Inflammatory macrophage treated with lipopolysaccharide for 1 hour (primary cell): ENCODE results near the gene TEDC1.

ENCODE experiments used
- DNase-seq, 2 donors: peaks; one replicate each; pipeline ENCODE4 v3.0.0-alpha.2; 2020 to 2022

TEDC1 gene, protein sequence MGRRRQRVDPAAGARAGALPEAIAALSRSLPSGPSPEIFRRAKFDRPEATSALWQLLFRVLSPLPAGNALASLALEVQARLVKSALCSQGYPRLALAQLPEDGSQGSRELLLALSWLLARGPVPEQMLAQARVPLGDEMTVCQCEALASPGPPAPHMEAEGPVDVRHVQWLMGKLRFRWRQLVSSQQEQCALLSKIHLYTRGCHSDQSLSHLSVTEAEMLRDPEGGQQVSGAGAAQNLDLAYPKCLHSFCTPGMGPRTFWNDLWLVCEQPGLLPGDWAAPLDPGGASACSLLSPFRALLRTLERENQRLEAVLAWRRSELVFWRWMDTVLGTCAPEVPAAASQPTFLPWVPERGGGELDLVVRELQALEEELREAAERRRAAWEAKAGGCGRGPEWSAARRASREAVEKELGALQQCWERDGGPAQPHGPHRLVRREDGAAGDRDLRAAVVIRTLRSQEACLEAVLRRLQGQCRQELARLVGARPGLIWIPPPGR

DNA sequence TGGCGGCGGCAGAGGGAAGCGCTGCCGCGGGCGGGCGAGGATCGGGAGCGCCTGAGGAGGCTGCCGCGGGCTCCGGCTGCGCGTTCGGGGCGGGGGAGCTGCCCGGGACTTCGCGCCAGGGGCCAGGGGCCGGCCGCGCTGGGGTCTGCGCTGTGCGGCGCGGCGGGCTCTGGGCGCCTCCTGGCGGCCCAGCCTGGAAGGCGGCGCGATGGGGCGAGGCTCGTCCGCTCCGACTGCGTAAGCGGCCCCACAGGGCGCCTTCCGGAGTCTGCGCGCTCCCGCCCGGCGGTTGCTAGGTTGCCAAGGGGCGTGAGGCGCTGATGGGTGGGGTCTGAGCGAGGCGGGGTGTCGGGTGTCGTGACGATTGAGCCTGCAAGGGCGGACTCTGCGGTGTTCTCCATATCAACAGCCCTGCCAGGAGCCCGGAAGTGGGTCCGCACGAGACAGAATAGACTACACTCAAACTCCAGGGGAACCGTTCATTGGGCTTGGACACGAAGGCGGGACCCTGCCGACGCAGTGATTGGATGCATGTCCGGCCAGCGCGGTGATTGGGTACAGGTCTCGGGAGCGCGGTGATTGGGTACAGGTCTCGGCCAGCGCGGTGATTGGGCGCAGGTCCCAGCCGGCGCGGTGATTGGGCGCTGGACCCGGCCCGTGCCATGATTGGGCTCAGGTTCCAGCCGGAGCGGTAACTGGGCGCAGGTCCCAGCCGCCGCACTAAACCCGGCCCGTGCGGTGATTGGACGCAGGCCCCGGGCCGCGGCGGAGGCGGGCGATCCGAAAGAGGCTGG is at the start of gene TEDC1:
TSS of gene TEDC1 (plus strand) at position 675 of the 794 bp plus-strand sequence. CDS start 130 bp downstream, outside the sequence.
- DNase-seq: peak; percentile 99 to 100

DNA sequence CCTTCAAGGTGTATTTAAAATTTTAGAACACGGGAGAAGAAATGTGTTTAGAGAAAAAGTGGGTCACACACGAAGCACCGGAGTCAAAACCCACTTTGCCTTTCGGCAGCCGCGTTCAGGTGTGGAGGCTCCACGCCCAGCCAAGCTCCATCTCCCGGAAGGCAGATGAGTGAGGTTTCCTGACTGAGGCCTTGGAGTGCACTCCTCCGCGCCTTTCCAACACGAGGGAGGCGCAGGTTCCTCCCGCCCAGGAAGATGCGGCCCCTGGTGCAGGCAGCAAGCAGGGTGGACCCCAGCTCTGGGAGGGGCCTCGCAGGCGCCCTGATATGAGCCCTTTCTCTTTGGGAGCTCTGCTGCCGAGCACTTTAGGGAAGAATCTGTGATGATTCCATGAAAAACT is 48.9 kb upstream of the TEDC1 start:
- DNase-seq: no peak

DNA sequence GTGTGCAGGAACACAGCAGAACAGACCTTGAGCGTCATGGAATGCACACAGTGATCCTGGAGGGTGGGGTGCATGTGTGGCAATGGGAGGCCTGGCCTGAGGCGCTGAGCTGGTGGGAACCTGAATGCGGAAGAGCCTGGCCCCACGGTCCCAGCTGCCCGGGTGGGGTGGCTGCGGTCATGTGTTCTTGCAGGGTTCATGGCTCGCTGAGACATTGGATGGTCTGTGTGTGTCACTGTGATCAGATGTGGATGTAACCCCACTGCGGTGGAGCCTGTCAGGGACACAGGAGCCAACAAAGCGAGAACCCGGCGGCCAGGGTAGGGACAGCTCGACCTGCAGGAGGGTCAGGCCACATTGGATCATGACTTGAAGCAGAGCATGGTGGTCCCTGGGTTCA is 48.2 kb upstream of the TEDC1 start:
- no peak for DNase-seq

DNA sequence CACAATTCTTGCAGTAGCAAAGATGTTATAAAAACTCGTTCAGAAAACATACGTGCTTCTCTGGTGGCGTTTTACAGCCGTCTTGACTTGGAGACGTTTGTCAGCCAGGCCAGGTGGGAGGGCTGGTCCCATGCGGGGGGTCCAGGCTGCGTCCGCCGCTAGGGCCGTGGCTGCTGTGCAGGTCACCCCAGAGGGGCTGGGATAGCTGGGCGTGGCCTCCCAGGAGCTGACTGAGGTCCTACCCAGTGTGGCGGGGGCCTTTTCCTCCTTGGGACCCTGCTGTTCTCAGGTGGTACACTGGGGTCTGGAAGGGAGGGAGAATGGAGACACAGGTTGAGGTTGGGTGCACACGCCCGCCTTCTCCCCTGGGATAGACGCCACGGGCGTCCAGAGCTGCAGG is 46.2 kb upstream of the TEDC1 start:
- DNase-seq: no peak

DNA sequence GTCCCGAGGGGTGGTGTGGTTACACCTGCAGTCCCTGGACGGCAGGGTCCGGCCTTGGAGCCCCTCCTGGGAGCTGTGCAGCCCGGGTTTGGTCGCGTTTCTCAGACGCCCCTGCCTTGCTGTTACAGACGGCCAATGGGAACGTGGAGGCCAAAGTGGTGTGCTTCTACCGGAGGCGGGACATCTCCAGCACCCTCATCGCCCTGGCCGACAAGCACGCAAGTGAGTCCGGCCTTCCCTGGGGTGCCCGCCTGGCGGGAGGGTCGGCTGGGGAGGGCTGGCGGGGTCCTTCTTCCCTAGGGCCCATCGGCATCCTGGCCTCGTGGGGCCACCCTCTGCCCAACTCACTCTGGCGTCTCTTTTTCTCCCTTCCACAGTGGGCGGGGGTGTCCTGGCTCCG is 45.8 kb upstream of the TEDC1 start:
- no peak for DNase-seq

DNA sequence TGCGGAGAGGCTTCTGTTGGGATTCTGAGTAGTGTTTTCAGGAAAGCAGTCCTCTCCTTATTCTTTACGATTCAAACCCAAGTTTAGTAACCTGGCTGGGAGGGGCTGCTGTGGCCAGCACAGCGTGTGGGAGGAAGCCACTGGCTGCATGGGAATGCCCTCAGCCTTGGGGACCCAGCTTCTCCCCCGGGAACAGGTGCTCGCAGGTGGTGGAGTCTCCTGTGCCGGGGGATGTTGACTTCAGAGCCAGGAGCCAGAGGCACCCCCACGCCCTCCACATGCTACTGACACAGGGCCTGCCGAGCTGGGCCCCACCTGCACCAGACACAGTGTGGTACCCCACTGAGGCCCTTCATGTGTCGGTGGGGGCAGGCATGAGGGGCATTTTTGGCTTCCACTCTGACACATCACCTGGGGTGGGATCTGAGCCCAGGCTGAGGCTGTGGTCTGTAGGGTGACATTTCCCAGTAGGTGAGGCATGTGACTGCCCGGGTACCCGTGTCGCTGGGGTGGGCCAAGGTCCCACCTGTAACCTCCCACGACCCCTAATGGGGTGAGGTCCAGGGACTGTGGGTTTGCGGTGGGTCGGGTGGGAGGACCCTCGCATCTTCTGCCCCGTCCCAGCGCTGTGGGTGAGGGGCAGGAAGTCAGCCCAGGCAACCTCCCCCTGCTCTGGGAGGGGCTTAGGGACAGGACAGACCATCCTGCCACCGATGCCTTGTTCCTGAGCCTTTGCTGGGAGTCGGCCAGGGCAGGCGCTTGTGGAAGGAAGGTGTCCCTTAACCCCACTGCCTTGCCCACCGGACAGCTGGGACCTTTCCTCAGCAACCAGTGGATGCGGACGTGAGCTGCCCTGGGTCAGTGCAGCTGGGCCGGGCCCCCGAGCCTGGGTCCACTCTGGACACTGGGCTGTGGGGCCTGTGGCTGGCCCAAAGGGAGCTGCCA is 44.9 kb upstream of the TEDC1 start:
- DNase-seq: no peak

DNA sequence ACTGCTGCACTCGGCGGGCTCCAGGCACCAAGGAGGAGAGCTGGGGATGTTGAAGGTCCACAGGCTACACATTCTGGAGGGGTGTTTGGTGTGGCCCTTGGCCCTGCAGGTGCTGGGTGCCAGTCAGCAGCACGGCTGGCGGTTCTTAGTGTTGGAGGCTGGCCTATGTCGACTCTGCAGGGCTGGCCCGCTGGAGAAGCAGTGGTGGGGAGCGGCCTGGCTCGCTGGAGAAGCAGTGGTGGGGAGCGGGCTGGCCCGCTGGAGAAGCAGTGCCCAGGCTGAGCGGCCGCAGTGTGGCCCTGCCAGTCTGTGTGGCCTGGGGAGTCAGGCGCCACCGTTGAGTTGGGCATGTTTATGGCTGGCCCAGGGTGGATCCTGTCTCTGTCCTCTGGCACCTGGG is 44.1 kb upstream of the TEDC1 start:
- no peak for DNase-seq

DNA sequence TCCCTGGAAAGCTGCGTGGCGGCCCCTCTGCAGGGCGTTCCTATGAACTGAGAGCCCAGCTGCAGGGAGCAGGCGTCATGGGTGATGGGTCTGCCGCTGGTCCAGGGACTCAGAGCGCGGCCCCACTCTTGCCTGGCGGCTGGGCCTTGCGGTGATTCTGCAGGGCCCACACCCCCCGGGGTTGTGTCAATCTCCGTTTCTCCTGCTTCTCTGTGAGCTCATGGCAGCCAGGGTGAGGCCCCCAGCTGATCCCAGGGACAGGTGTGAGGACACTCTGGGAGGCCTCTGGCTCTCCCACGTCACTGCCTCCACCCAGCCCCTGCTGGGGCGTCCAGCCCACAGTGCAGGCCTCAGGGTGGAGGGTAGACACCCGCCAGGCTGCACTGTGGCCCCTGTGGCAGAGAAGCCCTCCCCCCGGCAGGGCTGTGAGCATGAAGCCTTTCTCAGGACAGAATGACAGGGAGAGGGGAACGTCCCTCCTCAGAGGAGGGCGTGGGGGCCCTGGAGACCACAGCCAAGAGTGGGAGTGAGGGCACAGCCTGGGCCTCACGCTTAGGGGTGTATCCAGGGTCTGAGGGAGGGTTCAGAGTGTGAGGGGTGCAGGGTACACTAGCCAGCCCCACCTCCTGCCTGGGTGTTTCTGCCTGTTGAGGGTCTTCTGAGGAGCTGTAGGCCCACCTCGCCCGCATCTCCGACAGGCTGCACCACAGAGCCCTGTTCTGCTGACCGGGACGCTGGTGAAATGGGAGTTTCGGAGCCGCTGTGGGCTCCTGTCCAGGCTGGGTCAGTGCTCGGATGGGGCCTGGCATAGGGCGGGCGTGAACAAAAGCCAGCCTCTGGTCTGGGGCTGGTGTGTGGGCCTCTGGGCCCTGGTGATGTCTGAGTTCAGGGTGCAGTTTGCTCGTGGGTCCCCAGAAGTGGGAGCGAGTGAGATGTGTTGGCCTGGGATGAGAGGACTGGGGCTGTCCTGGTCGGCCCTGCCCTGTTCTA is 43.1 kb upstream of the TEDC1 start:
- DNase-seq: no peak

DNA sequence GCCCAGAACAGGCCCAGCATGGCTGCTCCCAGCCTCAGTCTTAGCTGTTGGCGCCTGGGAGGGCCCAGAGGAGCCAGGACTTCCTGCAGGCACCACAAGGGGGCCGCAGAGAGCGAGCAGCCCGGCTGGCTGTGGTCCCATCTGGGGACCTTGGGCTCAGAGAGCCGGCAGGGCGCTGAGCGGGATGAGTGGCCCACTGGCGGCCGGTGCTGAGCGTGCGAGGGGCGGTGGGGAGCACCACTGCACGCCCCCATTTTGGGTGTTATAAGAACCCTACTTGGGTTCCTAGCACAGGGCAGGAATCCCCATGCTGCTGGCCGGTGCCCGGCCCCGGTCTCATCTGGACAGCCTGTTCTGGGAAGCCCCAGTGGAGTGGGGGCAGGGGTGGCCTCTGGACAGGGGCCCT is 42.3 kb upstream of the TEDC1 start:
- peak; percentile 15 to 66 for DNase-seq

DNA sequence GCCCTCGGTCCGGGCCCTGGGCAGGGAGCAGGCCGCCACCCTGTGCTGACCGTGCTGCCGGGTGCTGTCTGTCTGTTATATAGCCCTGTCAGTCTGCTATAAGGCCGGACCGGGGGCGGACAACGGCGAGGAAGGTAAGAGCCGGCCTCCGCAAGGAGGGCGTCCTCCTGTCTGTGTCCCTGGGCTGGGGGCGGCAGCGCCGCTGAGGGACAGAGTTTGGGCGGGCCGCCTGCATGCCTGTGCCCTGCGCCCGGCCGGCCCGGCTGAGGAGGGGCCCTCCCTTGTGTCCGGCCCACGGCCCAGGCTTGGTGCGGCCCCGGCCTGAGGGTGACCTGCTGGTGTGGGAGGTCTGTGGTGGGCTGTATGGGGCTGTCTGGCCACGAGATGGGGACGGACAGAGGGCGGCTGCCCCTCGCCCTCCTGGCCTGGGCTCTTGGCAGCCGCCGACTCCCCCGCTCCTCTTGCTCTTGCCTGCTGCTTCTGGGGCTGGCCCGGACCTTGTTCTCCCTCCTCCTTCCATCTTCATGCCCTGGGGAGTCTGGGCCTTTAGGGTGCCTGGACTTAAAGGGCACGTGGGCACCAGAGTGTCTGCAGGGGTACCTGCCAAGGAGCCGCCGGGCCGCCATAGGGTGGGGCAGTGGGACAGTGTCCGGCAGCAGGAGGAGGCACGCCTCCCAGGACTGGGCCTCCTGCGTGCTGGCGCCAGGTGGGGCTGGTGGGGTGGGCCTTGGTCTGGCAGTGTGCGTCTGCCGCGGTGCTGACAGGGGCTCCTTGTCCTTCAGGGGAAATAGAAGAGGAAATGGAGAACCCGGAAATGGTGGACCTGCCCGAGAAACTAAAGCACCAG is 41.5 kb upstream of the TEDC1 start:
- DNase-seq: no peak

DNA sequence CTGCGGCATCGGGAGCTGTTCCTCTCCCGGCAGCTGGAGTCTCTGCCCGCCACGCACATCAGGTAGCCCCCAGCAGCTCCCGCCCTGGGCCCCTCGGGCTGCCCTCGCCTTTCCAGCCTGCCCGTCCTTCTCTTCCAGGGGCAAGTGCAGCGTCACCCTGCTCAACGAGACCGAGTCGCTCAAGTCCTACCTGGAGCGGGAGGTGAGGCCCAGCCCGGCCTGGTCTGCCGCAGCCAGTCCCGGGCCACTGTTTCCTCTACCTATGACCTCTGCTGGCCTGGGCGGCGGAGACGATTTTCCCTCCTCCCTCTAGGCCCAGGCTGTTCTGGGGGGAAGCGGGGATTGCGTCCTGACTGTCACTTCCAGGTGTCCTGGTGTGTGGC is 40.9 kb upstream of the TEDC1 start:
- no peak for DNase-seq

DNA sequence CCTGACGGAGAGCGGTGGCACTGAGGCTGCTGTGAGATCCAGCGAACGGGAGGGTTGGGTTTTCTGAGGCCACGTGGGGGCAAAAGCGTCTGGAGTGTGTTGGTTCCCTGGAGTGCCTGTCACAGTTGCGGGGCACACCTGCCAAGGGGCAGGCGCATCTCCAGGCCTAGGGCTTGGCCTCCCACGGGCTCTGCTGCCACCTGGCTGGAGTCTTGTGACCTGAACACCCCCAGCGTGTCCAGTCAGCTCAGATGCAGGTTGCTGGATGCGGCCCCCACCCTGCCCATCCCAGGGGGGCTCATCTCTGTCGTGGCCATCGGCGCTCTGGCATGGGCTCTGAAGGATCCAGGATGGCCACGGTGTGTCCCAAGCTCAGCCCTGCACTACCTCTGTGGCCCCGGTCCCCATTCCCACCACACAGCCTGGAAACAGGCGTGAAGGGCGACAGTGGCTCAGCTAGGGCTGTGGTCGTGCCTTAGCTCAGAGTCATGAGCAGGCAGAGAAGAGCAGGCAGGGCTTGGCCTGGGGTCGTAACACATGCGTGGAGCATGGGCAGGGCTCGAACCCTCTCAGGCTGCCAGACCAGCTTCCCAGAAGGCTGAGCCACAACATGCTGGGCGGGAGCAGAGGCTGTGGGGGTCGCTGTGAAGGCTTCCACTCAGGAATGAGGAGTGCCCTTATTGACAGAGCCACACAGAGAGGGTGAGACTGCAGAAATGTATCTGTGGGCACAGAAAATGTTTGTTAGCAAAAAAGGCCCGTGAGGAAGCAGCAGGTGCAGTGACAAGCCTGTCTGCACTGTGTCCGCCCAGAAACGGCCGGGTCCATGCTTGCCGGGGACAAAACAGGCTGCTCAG is 40.0 kb upstream of the TEDC1 start:
- no peak for DNase-seq

DNA sequence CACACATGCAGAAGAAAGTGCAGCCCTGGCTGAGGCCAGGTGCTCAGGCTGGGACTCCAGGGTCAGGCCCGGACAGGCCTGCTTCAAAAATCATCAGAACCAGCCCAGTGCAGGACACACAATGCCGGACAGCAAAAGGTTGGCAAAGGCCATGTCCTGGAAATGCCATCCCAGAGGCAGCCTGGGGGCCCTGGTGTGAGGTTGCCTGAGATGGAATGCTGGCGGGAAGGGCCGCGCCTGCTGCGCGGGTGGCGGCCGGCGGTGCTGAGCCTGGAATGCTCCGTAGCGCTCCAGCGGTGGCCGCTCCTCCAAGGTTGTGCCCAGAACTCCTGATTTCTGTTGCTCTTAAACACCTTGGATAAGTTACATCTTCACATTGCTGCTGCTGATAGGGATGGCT is 38.1 kb upstream of the TEDC1 start:
- DNase-seq: no peak

DNA sequence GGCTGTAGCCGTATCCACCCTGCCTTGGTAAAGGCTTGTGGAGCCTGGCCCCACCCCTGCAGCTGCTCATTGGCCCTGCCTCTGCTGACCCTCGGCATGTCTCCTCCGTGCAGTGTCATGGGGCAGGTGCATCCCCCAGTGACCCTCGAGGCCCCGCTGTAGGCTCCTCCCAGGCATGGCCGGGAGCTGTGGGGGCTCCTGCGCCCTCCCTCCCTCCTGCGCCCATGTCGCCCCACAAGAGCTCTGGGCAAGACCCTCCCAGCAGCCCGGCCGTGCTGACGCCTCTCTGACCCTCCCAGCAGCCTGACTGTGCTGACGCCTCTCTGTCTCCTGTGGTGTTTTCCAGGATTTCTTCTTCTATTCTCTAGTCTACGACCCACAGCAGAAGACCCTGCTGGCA is 37.2 kb upstream of the TEDC1 start:
- DNase-seq: no peak

DNA sequence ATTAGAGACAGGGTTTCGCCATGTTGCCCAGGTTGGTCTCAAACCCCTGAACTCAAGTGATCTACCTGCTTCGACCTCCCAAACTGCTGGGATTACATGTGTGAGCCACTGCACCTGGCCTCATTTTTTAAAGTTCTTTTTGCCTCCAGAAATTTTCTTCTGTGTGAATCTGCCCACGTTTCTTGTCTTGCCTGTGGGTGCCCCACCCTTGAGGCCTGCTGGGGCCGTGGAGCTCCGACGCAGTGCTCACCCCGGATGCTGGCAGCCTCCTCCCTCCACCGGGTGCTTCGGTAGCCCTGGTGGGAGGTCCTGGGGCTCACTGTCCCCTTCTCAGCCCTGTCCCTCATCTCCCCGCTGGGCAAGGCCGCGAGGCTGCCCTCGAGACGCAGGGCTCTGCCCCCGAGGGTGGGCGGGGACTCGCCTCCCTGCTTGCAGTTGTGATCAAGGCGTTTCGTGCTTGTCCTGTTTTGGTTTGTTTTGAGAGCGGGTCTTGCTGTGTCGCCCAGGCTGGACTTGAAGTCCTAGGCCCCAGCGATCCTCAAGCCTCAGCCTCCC is 35.9 kb upstream of the TEDC1 start:
- no peak for DNase-seq

DNA sequence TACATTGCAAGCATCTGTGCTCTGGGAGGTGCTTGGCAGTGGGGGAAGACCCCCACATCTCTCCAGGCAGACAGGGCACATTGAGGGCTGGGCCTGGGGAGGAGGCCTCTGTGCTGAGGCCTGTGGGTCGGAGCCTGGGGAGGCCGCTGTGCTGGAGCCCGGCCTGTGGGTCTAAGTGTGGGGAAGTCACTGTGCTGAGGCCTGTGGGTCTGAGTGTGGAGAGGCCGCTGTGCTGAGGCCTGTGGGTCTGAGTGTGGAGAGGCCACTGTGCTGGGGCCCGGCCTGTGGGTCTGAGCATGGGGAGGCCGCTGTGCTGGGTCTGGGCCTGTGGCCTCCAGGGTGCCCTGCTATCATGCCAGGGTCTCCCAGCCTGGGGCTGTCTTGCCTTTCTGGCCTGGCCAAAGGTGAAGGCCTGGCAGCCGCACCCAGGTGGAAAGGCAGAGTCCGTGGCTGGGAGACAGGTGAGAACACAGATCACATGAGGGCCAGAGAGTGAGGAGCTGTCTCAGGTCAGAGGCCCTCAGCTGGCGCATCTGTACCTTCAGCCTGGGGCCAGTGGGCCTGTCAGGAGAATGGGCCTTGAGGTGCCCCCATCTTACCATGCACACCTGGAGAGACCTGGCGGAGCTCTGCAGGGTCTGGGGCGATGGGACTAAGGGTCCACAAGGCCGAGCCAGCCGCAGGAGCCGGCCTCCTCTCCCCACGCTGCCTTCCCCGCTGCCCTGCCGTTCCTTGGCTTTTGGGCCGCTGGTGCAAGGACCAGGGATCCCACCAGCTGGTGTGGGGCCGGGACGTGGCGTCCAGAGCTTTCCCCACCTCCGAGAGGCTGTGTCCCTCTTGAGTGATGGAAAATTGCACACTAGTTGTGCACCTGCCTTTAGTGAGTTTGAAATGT is 35.0 kb upstream of the TEDC1 start:
- DNase-seq: no peak

DNA sequence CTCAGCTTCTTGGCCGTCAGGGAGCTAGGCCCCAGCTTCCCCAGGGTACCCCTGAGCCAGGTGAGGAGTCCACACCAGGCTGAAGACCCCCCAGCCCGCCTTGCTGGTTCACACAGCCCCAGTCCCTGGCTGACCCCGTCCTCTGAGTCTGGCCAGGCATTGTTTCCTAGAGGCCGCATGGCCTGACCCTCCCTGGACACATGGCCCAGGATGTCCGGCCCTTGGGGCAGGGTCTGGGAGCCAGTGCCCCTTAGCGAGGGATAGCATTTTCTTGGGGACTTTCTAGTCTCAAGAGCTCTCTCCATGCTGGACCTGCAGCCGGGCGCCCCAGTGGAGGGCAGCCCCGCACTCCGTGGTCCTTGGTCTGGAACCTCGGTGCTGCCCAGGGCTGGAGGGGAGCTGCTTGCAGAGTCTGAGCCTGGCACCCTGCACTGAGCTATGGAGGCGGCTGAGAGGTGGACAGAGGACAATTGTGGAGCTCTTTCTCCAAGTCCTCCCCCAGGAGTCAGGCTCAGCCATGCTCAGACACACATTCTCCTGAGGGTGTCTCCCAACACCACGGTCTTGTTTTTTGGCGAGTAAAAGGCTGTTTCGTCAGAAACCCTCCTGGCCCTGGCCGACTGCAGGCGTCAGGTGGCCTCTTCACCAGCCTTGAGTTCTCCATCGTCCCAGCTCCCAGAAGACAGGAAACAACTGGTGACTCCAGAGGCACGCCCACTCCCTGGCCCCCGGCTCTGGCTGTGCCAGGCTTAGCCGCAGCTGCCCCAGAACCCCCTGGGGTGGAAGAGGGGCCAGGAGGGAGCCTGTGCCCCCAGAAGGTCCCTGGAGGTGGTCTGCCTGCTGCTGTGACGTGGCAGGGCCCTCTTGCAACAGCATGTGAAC is 34.1 kb upstream of the TEDC1 start:
- DNase-seq: no peak
